HUDEP-2 (cell line): ENCODE measurements around the gene ADAMTS16.

Experiments used
- DNase-seq, 76 experiments: peaks; one replicate each; lab custom pipeline; 2025; ENCODE audit not compliant: unreplicated experiment in 76 of 76; lab: John Stamatoyannopoulos, UW

ADAMTS16 gene

GRCh38 chr5:5275211-5275610 lies 135.1 kb downstream of the ADAMTS16 start:
- DNase-seq, result no peak

DNA sequence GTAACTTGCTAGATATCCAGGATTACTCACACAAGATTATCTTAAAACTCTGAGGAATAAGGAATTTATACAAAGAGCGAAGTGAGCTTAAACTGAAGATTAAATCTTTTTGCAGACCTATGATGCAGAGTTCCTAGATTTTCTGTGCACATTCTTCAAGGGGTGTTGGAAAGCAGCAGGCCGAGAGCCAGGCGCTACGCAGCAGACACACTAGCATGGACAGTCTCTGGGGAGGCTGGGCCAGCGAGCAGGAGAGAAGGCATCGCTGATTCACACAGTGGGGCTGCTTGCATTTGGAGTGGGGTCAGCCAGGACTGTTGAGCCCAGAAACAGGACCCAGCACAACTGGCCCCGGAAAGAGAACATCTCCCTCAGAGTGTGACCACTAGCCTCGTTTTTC lies 136.3 kb downstream of the ADAMTS16 start:
- no peak for DNase-seq

- no peak for DNase-seq
Measured at GRCh38 chr5:5276951-5277517, 136.9 kb downstream of the ADAMTS16 start.

DNA sequence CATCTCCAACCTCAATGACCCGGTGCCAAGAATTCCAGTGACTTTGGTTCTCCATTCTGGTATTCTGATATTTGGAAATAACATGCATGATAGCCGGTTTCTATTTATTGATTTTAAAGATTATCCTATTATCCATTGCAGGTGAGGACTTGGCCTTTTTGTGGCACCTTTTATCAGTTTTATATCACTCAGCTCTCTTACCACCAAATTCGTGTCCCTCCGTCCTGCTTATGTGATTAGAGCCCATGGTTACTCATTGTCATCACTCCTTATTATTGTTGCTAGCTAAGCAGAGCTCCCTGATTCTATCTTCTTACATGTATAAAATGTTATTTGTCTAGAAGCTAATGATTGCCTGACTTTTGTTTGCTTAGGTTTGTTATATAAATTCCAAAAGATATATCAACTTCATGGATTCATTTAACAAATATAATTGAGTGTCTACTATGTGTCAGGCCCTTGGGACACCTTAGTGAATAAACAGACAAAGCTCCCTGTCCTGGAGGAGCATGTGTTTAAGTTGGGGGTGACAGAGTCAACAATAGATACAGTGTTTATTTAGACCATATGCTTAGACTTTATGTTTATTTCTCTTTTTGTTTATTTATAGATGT lies 138.2 kb downstream of the ADAMTS16 start:
- DNase-seq, result no peak

DNA sequence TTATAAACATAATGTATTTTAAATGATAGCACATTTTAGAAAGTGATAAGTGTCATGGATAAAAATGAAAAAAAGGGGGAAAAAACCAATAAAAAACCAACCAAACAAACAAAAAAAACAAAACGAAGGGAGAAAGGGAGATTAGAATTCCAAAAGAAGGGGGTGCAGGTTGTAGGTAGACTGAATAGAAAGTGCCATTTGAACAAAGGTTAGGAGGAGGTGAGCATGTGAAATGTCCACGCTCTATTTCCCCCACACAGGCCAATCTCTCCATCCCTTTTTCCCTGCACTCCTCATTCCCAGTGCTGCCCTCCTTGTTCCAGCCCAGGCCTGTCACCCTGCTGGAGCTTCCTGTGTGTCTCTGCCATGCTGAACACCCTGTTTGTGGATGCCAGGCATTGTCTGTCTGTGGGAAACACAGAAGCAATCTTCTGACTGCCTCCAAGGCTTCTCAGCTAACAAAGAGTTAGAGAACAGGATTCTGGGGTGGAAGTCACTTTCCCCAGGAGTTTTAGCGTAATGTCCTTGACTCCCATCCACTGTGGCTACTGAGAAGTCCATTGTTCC lies 138.8 kb downstream of the ADAMTS16 start:
- DNase-seq, result no peak

GRCh38 chr5:5285906-5286305 lies 145.8 kb downstream of the ADAMTS16 start:
- DNase-seq, result no peak

DNA sequence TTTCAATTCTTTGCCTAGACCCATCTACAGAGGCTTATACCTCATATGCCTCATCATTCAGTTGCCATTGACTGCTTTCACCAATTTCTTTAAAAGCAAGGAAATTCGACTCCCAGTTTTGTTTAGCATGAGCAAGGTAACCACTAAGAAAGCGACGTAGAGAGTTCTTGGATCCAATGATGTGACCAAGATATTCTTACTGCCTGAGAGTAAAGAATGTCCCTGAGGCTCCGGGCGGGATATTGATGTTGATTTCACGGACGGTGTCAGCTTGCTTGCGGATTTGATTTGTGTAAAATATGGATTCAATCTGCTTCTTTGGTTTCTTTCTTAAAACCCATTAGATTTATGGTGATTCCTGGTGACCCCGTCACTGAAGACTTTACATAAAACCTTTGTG lies 147.3 kb downstream of the ADAMTS16 start:
- DNase-seq, result no peak

- DNase-seq, result no peak
Measured at GRCh38 chr5:5288201-5288600, 148.1 kb downstream of the ADAMTS16 start.

- DNase-seq, result no peak
Measured at GRCh38 chr5:5289537-5289936, 149.4 kb downstream of the ADAMTS16 start.

DNA sequence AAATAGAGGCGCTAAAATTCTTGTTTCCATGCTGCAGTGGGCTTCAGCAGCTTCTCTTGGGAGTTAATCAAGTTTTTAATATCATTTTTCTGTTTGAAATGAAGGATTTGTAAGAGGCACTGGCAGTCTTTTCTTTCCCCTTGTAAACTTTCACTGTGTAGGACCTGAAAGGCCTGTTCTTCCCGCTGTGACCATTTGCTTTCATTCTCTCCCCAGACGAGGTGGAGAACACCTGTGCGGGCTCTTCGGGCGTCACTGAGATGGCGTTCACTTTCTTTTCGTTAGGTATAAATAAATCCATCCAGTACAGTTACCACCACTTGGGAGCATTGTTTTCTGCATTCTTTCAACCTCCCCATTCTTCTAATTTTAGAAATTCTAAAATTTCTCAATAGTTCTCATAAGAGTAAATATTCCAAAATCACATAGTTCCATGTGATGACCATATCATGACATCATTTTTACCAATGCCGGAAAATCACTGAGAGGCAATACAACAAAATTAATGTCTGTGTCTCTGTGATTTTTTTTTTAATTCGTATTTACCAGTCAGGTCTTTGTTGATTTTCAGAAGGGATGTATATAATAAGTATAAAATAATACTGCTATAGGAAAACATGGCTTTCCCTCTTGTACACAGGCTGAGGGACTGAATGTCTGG lies 150.7 kb downstream of the ADAMTS16 start:
- no peak for DNase-seq

DNA sequence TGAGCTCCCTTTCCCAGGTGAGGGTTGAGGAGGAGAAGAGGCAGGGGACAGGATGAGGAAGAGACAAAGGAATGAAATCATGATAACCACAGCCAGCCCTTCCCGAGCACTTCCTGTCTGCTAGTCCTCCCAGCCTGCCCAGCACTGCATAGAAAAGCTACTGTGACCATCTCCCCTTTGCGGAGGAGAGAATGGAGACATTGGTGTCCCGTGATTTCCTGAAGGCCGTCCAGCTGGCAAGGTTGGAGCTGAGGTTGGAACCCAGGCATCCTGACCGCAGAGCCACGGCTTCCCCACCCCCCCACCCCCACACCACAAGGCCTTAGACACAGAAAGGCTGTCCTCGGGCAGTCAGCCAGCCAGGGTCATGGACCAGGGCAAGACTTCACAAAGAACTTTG lies 151.2 kb downstream of the ADAMTS16 start:
- no peak for DNase-seq

- peak in 1 of 76 experiments; percentile 1 for DNase-seq
Measured at GRCh38 chr5:5293029-5293428, 152.9 kb downstream of the ADAMTS16 start.

DNA sequence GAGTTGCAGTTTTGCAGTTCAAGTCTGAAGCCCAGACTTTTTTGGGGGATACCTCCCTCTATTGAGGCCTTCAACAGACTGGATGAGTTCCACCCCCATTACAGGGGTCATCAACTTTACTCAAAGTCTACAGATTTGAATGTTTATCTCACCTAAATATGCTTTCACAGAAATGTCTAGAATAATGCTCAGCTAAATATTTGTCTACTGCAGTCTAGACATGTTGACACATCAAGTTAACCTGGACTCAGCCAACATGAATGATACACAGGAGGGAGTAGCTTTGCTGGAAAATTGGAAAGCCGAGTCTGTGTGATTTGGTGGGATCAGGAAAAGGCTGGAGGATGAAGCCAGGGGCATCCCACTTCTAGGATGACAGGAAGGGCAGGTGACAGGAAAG lies 154.3 kb downstream of the ADAMTS16 start:
- no peak for DNase-seq

DNA sequence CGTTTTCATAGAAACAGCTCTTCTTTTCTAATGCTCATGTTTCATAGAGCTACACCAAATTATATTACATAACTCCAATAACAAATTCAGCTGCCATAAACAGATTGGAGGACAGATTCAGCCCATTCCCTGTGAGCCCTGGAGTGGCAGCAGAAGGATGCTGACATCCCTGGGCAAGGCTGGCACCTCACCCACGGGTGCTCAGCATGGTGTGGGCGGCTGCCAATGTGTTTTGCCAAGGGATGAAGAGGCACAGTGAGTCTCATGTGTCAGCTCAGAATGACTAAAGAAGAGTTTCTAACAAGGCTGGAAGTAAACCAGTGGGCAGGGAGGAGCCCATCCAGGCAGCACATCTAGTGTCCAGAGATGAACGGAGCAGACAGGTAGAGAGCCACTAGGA lies 155.2 kb downstream of the ADAMTS16 start:
- no peak for DNase-seq

DNA sequence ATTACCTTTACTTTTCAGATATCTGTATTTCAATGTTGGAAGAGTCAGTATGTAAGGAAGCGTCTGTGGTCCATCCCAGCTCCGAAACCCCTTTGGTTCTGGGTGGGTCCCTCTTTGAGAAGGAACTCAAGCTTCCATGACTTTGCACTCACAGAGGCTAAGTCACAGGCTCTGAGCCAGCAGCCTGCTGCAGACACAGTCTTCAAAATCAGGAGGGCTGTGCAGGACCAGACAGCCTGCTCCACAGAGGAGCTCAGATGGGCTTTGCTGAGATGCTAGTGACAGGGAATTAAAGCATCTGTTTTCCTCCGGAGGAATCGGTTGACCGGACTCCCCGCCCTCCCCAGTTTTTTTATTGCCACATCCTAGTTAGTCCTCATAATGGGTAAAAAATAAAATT lies 155.9 kb downstream of the ADAMTS16 start:
- no peak for DNase-seq

DNA sequence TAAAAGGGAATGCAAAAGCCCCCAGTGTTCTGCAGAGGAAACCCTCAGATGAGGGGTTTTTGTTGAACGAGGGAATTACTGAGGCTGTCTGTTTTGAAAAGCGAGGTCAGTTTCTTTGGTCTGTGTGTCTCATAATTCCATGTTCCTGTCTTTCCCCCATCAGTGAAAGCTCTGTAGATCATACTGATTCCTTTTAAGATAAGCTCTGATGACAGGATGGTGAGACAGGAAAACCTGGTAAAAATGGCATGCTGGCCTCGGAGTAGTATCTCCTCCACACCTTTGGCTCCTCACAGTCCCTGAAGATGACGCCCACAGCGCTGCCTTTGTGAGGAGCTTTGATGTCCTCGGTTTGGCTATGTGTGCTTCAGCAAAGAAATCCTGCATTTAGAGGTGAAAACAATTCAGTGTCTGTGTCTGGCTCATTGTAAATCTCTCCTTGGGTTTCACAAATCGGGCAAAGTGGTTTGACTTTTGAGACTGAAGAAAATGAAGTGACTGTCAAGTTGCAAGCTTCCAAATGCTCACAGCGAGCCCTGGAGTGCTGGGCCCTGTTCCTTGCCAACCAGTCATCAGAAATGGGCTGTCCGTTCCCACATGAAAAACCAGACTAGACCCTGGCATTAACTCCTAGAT lies 157.4 kb downstream of the ADAMTS16 start:
- no peak for DNase-seq

- DNase-seq, result no peak
Measured at GRCh38 chr5:5298068-5298633, 158.0 kb downstream of the ADAMTS16 start.

DNA sequence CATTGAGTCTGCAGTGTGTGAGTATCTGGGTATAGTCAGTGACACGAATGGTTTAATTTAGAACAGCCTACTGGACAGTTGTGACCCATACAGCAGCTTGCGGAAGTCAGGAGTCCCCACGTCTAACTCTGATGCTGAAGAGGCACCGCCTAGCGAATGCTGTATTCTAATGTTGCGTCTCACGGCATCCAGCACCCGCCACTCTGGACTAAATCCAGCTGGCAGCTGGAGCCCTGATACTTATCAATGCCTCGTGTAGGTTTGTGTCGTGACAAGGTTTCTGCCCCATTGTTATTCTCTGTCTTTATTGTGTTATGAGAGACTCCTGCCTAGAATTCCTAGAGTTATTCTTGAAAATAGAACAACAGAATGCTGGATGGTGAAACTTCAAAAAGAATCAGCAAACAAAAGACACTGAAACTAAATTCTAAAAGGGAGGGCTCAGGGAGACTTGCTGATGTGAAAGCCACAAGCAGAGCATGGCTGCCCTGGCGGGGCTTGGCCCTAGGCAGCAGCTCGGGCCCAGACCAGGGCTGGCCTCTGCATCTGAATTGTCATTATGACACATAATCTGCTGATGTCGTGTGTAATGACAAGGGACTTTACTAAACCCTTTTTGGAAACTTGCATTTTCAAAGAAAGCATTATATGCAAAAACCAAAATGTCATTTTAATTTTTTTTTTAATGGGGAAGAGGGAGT lies 158.9 kb downstream of the ADAMTS16 start:
- no peak for DNase-seq

- no peak for DNase-seq
Measured at GRCh38 chr5:5301176-5301575, 161.0 kb downstream of the ADAMTS16 start.

DNA sequence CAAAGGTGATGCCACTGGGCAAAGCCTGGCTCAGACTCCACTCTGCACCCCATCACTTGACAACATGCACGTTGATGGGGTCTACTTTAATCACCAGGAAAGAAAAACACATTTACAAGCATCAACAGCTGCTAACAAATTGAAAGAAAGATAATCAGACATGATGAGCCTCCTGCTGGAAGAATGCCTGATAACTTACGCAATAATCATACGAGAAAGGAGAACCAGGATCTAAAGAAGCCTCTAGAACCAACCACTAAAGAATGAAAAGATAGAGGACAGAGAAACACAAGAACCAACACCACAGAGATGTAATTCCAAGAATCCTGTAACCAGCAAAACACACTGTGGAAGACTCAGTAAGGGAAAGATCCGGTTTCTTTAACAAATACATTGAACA lies 162.1 kb downstream of the ADAMTS16 start:
- no peak for DNase-seq

GRCh38 chr5:5303242-5303641 lies 163.1 kb downstream of the ADAMTS16 start:
- DNase-seq, result no peak
